Endothelial cell of umbilical vein (primary cell): Measurements from ENCODE around the gene DNMT3B. TPM values are rescaled to one million over a fixed set of nuclear protein-coding genes. Genes with fewer than 3 reads are reported as not detected.

Source experiments
- BruUV-seq: library from RNA; stranded (reverse); fragments of 400-500 nt; replicated peaks from 2 replicates; lab custom pipeline; 2021; lab: Mats Ljungman, UMichigan
- CTCF ChIA-PET: fragments of 300-600, 350-600 bp; sonication (Branson Sonifier 250); formaldehyde crosslinking; loops from one replicate; lab custom pipeline; 2021; ENCODE audit warnings: antibody characterized with exemption, inconsistent platforms; lab: Charles Lee
- POLR2A ChIA-PET: fragments of 300-600, 350-600 bp; sonication (Branson Sonifier 250); formaldehyde crosslinking; loops from one replicate; lab custom pipeline; 2021; ENCODE audit warnings: antibody characterized with exemption, inconsistent platforms; lab: Charles Lee
- DNase-seq: peaks from one replicate; pipeline ENCODE4 v3.0.0-alpha.2; 2011; ENCODE audit warnings: low read depth, low spot score
- FAIRE-seq: peaks from 2 replicates; lab custom pipeline; 2011; peaks lifted over from hg19 to GRCh38; lab: Jason Lieb, UNC
- H2AFZ ChIP-seq: 2 replicates; pipeline ENCODE4 v1.6.0; 2012; ENCODE audit warnings: low read depth, low read length, control low read depth, inconsistent platforms
- H3K27ac ChIP-seq: 2 replicates; pipeline ENCODE4 v1.5.1; 2011; ENCODE audit warnings: low read depth, mild to moderate bottlenecking, control low read depth, low read length, moderate library complexity; ENCODE audit not compliant: insufficient read depth
- H3K27me3 ChIP-seq, 2 experiments: 2 replicates each; pipeline versions ENCODE4 v1.6.0 to v1.6.1; 2011; ENCODE audit warnings: low read length in 2 of 2, mixed read lengths in 1 of 2; ENCODE audit not compliant: control insufficient read depth in 2 of 2, insufficient read depth in 2 of 2
- H3K36me3 ChIP-seq, 2 experiments: 2 replicates in 1 of 2; 3 replicates in 1 of 2; pipeline ENCODE4 v1.5.1; 2011; ENCODE audit warnings: low read length in 2 of 2, mild to moderate bottlenecking in 1 of 2, moderate library complexity in 1 of 2; ENCODE audit not compliant: control insufficient read depth in 2 of 2, insufficient read depth in 2 of 2; ENCODE audit errors: extremely low read depth in 1 of 2
- H3K4me1 ChIP-seq: 3 replicates; pipeline ENCODE4 v1.5.1; 2011; ENCODE audit warnings: mild to moderate bottlenecking, low read length; ENCODE audit not compliant: control insufficient read depth, insufficient read depth; ENCODE audit errors: extremely low read depth
- H3K4me2 ChIP-seq: 2 replicates; pipeline ENCODE4 v1.6.1; 2011; ENCODE audit warnings: low read length, control low read depth, mixed read lengths; ENCODE audit not compliant: insufficient read depth
- H3K4me3 ChIP-seq, 3 experiments: fragments of 200-600 bp in 1 of 3; sonication (generic), shearing (Covaris generic) in 1 of 3; replicated peaks in 1 of 3; 2 replicates each; pipeline ENCODE4 v1.5.1; 2011 to 2016; ENCODE audit warnings: control low read depth in 3 of 3, low read length in 3 of 3, mild to moderate bottlenecking in 2 of 3, inconsistent platforms in 1 of 3, low read depth in 1 of 3, moderate library complexity in 1 of 3; ENCODE audit not compliant: insufficient read depth in 1 of 3
- H3K79me2 ChIP-seq: 2 replicates; pipeline ENCODE4 v1.6.0; 2012; ENCODE audit warnings: low read length, inconsistent platforms; ENCODE audit not compliant: control insufficient read depth, insufficient read depth
- H3K9ac ChIP-seq: replicated peaks from 2 replicates; pipeline ENCODE3; 2011; ENCODE audit warnings: low read length, control low read depth; ENCODE audit not compliant: insufficient read depth; ENCODE audit errors: extremely low read depth
- H3K9me1 ChIP-seq: replicated peaks from 3 replicates; pipeline ENCODE4 v1.6.0; 2011; ENCODE audit warnings: mild to moderate bottlenecking, low read length; ENCODE audit not compliant: control insufficient read depth, insufficient read depth; ENCODE audit errors: extremely low read depth
- H3K9me3 ChIP-seq: replicated peaks from 2 replicates; pipeline ENCODE4 v1.5.1; 2012; ENCODE audit warnings: low read length, inconsistent platforms; ENCODE audit not compliant: control insufficient read depth, insufficient read depth
- H4K20me1 ChIP-seq: replicated peaks from 2 replicates; pipeline ENCODE3; 2011; ENCODE audit warnings: mild to moderate bottlenecking, low read length; ENCODE audit not compliant: control insufficient read depth, insufficient read depth; ENCODE audit errors: extremely low read depth
- EZH2 ChIP-seq: IDR thresholded peaks from 2 replicates; pipeline ENCODE4 v1.6.1; 2012; ENCODE audit warnings: borderline replicate concordance, low read depth, mild to moderate bottlenecking, moderate library complexity, low read length, inconsistent platforms; ENCODE audit not compliant: severe bottlenecking
- FOS ChIP-seq: IDR thresholded peaks from 2 replicates; pipeline ENCODE4 v1.6.1; 2011; ENCODE audit warnings: mild to moderate bottlenecking, low read length, moderate library complexity, borderline replicate concordance; ENCODE audit not compliant: insufficient read depth
- GATA2 ChIP-seq: IDR thresholded peaks from 2 replicates; pipeline ENCODE4 v1.7.0; 2011; ENCODE audit warnings: low read depth, mild to moderate bottlenecking, moderate library complexity, mixed read lengths, low read length; ENCODE audit not compliant: insufficient read length, insufficient read depth
- JUN ChIP-seq: IDR thresholded peaks from 2 replicates; pipeline ENCODE4 v1.6.1; 2011; ENCODE audit warnings: borderline replicate concordance, low read depth; ENCODE audit not compliant: insufficient read length, insufficient read depth
- MYC ChIP-seq: IDR thresholded peaks from one replicate; pipeline ENCODE4 v1.6.1; 2011; ENCODE audit warnings: mild to moderate bottlenecking, low read depth, low read length
- POLR2A ChIP-seq: IDR thresholded peaks from 2 replicates; pipeline ENCODE4 v1.6.1; 2012; ENCODE audit warnings: low read depth, mild to moderate bottlenecking, control low read depth, low read length
- POLR2AphosphoS5 ChIP-seq: IDR thresholded peaks from 2 replicates; pipeline ENCODE4 v1.6.1; 2012; ENCODE audit warnings: low read depth, mild to moderate bottlenecking, control low read depth, low read length, moderate library complexity; ENCODE audit not compliant: insufficient read depth
- dilution Hi-C: fragments of 300-500 bp; cut with MboI; formaldehyde crosslinking; loops from one replicate; pipeline ENCODE4 v1.15.0; 2019; ENCODE audit warnings: low sequenced_read_pairs; ENCODE audit not compliant: extremely low pct_ligation_motif_present
- intact Hi-C: fragments of 100-400 bp; cut with micrococcal nuclease; formaldehyde crosslinking; loops from one replicate; pipeline ENCODE4 v1.10.0; 2022
- polyA plus RNA-seq, 4 experiments: library from polyadenylated mRNA; depleted of rRNA in 3 of 4; stranded (reverse) in 3 of 4; unstranded in 1 of 4; fragments of >200 nt; gene quantifications; 2 replicates each; pipeline versions ENCODE4 v1.2.1 to v1.2.3, GENCODE V29; 2011 to 2012; ENCODE audit warnings: missing spikeins in 1 of 4
- total RNA-seq: library from RNA; stranded (reverse); gene quantifications from 2 replicates; pipeline ENCODE4 v1.2.3, GENCODE V29; 2021
- TF ChIP-seq, protein P1 (sequence below): IDR thresholded peaks from 2 replicates; pipeline ENCODE4 v1.6.1; 2011; ENCODE audit not compliant: insufficient read depth, insufficient read length
- TF ChIP-seq, protein P2 (sequence below), 2 donors: IDR thresholded peaks; 1 replicate in 1 of 2; 2 replicates in 1 of 2; pipeline ENCODE4 v1.5.1; 2011; ENCODE audit warnings: low read length in 2 of 2, mild to moderate bottlenecking in 2 of 2, moderate library complexity in 2 of 2, control low read depth in 1 of 2, inconsistent platforms in 1 of 2, low read depth in 1 of 2; ENCODE audit not compliant: insufficient read depth in 1 of 2; ENCODE audit errors: extremely low read depth in 1 of 2

DNMT3B gene
- total and polyA plus RNA-seq, 2 donors (not counting 3 experiments of a cell fraction or from before 2014, with no cell fraction given), result 3.6 to 6.8 TPM

DNA sequence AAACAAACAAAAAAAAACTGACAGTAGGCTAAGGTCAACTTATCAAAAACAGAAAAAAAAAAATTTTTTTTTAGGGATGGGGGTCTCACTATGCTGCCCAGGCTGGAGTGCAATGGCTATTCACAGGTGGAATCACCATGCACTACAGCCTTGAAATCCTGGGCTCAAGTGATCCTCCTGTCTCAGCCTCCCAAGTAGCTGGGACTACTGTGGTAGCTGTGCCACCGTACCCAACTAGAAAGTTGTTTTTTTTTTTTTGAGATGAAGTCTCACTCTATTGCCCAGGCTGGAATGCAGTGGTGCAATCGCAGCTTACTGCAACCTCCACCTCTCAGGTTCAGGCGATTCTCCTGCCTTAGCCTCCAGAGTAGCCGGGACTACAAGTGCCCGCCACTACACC, 21.0 kb upstream of the DNMT3B start:
- ChIA-PET POLR2A (no interaction called here), CTCF (interaction anchor here (2.0 kb wide), 1 partner anchor 22 kb away, joined by 7 read pairs; the partner anchor contains the start of gene DNMT3B)
- no peak overlapping the region for H2AFZ ChIP-seq
- DNase-seq (no peak), FAIRE-seq (no peak)
- H3K9me3 ChIP-seq, result no peaks in the 10 kb centered on the region
- no peak overlapping the region for H3K4me3 ChIP-seq
- H3K27ac ChIP-seq, result no peak overlapping the region
- H3K9me1 ChIP-seq, result no peaks in the 10 kb centered on the region
- TF ChIP-seq, protein P1, sequence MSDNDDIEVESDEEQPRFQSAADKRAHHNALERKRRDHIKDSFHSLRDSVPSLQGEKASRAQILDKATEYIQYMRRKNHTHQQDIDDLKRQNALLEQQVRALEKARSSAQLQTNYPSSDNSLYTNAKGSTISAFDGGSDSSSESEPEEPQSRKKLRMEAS, result no peak
- no peak overlapping the region for H3K9ac ChIP-seq
- no peaks in the 10 kb centered on the region for H3K36me3 ChIP-seq
- peaks cover 18% of the 10 kb centered on the region for H3K4me1 ChIP-seq
- no peaks in the 10 kb centered on the region for H4K20me1 ChIP-seq
- dilution Hi-C loops, result no loop called here
- intact Hi-C loops, result loop anchor here (5.0 kb wide), 1 partner anchor 34 kb away; no protein-coding TSS in a partner anchor
- H3K27me3 ChIP-seq, result no peaks in the 10 kb centered on the region
- peaks cover 33% of the 10 kb centered on the region for H3K79me2 ChIP-seq
- H3K4me2 ChIP-seq, result no peak overlapping the region
- no TSS peak for BruUV-seq

DNA sequence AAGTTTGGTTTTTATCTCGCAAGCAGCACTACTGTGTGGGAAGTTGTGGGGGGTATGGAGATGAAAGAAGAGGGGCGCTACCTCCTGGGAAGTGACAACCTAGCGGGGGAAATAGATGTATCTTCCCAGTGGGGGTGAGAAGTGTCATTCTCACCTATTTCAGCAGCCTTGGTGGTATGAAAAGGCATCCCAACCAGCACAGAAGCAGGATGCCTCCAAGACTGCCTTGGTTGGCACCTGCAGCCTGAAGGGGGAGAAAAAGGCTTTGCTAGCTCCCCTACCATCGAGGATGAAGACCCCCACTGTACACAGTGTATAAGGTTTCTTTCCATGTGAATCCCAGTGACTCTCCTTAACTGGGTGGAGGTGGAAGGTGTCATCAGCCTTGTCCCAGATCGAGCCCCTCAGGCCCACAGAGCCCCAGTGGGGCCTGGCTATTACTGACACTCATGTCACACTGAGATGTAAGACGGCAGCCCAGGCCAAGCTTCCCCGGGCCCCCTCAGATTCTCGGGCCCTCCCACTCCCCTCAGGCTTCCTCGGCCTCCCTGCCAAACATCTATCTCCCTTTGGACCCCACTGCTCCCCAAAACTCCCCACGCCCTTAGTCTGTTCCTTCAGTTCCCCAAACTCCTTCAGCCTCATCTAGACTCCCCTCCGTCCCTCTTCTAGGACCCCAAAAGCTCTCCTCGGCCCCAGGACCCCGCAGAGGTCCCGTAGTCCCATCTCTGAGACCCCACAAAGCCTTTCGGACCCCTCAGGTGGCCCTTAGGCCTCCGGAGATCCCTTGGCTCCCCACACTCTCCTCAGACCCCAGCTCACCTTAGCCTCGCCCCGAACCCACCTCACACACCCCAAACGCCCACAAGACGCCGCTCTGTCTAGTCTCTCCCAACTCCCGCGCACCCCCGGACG, 19.6 kb upstream of the DNMT3B start:
- BruUV-seq, result TSS peak; percentile 16
- H3K4me1 ChIP-seq, result peaks cover 18% of the 10 kb centered on the region
- H3K9me3 ChIP-seq, result no peaks in the 10 kb centered on the region
- ChIA-PET POLR2A (interaction anchor here (0.8 kb wide), 1 partner anchor 21 kb away, joined by 5 read pairs; no protein-coding TSS in a partner anchor), CTCF (interaction anchor here (1.5 to 3.0 kb wide), 3 partner anchors 20 to 35 kb away, joined by 7 to 22 read pairs (median 9); partner anchors contain the start of gene DNMT3B)
- H3K36me3 ChIP-seq, result no peaks in the 10 kb centered on the region
- DNase-seq (no peak), FAIRE-seq (no peak)
- dilution Hi-C loops, result no loop called here
- H3K9me1 ChIP-seq, result no peaks in the 10 kb centered on the region
- H3K27ac ChIP-seq, result peak overlapping the region; percentile 81
- H4K20me1 ChIP-seq, result no peaks in the 10 kb centered on the region
- peak overlapping the region; percentile 76 for H3K4me2 ChIP-seq
- H3K79me2 ChIP-seq, result peaks cover 29% of the 10 kb centered on the region
- H2AFZ ChIP-seq, result peak overlapping the region; percentile 100
- H3K4me3 ChIP-seq, result peak overlapping the region; percentile 73 to 90 (median 87)
- TF ChIP-seq POLR2A (no peak), FOS (no peak), EZH2 (no peak), GATA2 (no peak), POLR2AphosphoS5 (no peak), MYC (no peak), JUN (no peak)
- TF ChIP-seq, protein P2, sequence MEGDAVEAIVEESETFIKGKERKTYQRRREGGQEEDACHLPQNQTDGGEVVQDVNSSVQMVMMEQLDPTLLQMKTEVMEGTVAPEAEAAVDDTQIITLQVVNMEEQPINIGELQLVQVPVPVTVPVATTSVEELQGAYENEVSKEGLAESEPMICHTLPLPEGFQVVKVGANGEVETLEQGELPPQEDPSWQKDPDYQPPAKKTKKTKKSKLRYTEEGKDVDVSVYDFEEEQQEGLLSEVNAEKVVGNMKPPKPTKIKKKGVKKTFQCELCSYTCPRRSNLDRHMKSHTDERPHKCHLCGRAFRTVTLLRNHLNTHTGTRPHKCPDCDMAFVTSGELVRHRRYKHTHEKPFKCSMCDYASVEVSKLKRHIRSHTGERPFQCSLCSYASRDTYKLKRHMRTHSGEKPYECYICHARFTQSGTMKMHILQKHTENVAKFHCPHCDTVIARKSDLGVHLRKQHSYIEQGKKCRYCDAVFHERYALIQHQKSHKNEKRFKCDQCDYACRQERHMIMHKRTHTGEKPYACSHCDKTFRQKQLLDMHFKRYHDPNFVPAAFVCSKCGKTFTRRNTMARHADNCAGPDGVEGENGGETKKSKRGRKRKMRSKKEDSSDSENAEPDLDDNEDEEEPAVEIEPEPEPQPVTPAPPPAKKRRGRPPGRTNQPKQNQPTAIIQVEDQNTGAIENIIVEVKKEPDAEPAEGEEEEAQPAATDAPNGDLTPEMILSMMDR (IDR thresholded peaks at IDR 0.05; ENCODE audit: extremely low read depth in 1 of 2, insufficient read depth in 1 of 2, low read depth in 1 of 2, low read length in 2 of 2), result no peak
- TF ChIP-seq, protein P1, result no peak
- no peaks in the 10 kb centered on the region for H3K27me3 ChIP-seq
- intact Hi-C loops, result loop anchor here (1.0 to 5.0 kb wide), 2 partner anchors 20 to 35 kb away; partner anchors contain the start of gene DNMT3B
- peak overlapping the region; percentile 83 for H3K9ac ChIP-seq
